ENCODE measurements around the gene APPBP2. TPM values are rescaled to one million over a fixed set of nuclear protein-coding genes. Genes with fewer than 3 reads are reported as not detected.

The APPBP2 gene
- total and polyA plus RNA-seq, 2 of the 8 experiments (the other 6 are each of a cell fraction or from before 2014, with no cell fraction given), result 3.3 to 18.0 TPM

- TF ChIP-seq NANOG (IDR thresholded peaks at IDR 0.05; ENCODE audit: insufficient read depth, low read depth, low read length, poor library complexity, severe bottlenecking), result no peak
- TF ChIP-seq SP4 (IDR thresholded peaks at IDR 0.05; ENCODE audit: low read length), result no peak
- no peak for TF ChIP-seq PHF8 (conservative IDR thresholded peaks at IDR 0.05; ENCODE audit: low read depth, low read length)
- no peak for TF ChIP-seq ASH2L (IDR thresholded peaks at IDR 0.05; ENCODE audit: low read length)
- no peak for TF ChIP-seq RAD21 (IDR thresholded peaks at IDR 0.05 in 1 of 2, conservative IDR thresholded peaks at IDR 0.05 in 1 of 2; ENCODE audit: low read depth in 2 of 2, low read length in 2 of 2)
- TF ChIP-seq MAFK (IDR thresholded peaks at IDR 0.05; ENCODE audit: low read depth, low read length), result no peak
- no peak for TF ChIP-seq SP2 (IDR thresholded peaks at IDR 0.05; ENCODE audit: low read length)
These were observed 24.5 kb downstream of the APPBP2 start (continued) for GRCh38 chr17:60501589-60501988.

Data from H1 (cell line).